HepG2 (cell line): ENCODE data around the gene MIDN. TPM values are rescaled to one million over a fixed set of nuclear protein-coding genes. Genes with fewer than 3 reads are reported as not detected.

Experiments used
- ARID3A ChIP-seq: IDR thresholded peaks from 2 replicates; pipeline ENCODE4 v1.6.1; 2012; ENCODE audit warnings: low read depth, low read length, improper control_type of control experiment
- ATF5 ChIP-seq: sonication (generic); formaldehyde crosslinking; IDR thresholded peaks from 2 replicates; pipeline ENCODE4 v1.4.0; 2020; ENCODE audit warnings: mild to moderate bottlenecking, low read depth, missing genetic modification reagents
- DNMT3B ChIP-seq: conservative IDR thresholded peaks from 2 replicates; pipeline ENCODE4 v1.6.1; 2016; ENCODE audit warnings: missing biosample characterization, control low read depth
- FLYWCH1 ChIP-seq: sonication (generic); formaldehyde crosslinking; IDR thresholded peaks from 2 replicates; pipeline ENCODE4 v1.8.1; 2023; ENCODE audit warnings: mild to moderate bottlenecking, missing genetic modification reagents
- FOXJ3 ChIP-seq: sonication (generic); formaldehyde crosslinking; IDR thresholded peaks from 2 replicates; pipeline ENCODE4 v1.4.0; 2020; ENCODE audit warnings: missing genetic modification reagents, mild to moderate bottlenecking, borderline replicate concordance
- HMGXB3 ChIP-seq: sonication (generic); formaldehyde crosslinking; IDR thresholded peaks from 2 replicates; pipeline ENCODE4 v1.4.0; 2020; ENCODE audit warnings: missing genetic modification reagents, borderline replicate concordance
- HOXA7 ChIP-seq: sonication (generic); formaldehyde crosslinking; IDR thresholded peaks from 2 replicates; pipeline ENCODE4 v1.8.1; 2022; ENCODE audit warnings: mild to moderate bottlenecking, missing genetic modification reagents, moderate library complexity
- MYPOP ChIP-seq: sonication (generic); formaldehyde crosslinking; IDR thresholded peaks from 2 replicates; pipeline ENCODE4 v1.8.1; 2023; ENCODE audit warnings: mild to moderate bottlenecking, moderate library complexity, missing genetic modification reagents
- PRMT3 ChIP-seq: sonication (generic); formaldehyde crosslinking; IDR thresholded peaks from 2 replicates; pipeline ENCODE4 v1.8.1; 2022; ENCODE audit warnings: low read depth, mild to moderate bottlenecking, moderate library complexity, missing genetic modification reagents, borderline replicate concordance
- RBAK ChIP-seq: sonication (generic); formaldehyde crosslinking; IDR thresholded peaks from 2 replicates; pipeline ENCODE4 v1.5.1; 2020; ENCODE audit warnings: mild to moderate bottlenecking, missing genetic modification reagents
- TFDP1 ChIP-seq: IDR thresholded peaks from 2 replicates; pipeline ENCODE4 v1.6.1; 2016; ENCODE audit warnings: missing compliant biosample characterization, missing genetic modification reagents, borderline replicate concordance
- ZBTB34 ChIP-seq: sonication (generic); formaldehyde crosslinking; IDR thresholded peaks from 2 replicates; pipeline ENCODE4 v1.8.0; 2022; ENCODE audit warnings: mild to moderate bottlenecking, missing genetic modification reagents
- ZMYM2 ChIP-seq: sonication (generic); formaldehyde crosslinking; IDR thresholded peaks from 2 replicates; pipeline ENCODE4 v1.8.0; 2022; ENCODE audit warnings: mild to moderate bottlenecking, missing genetic modification reagents
- ZNF138 ChIP-seq: sonication (generic); formaldehyde crosslinking; IDR thresholded peaks from 2 replicates; pipeline ENCODE4 v1.5.0; 2020; ENCODE audit warnings: mild to moderate bottlenecking, low read depth, missing genetic modification reagents
- ZNF207 ChIP-seq: fragments of 450-650 bp; IDR thresholded peaks from 2 replicates; pipeline ENCODE4 v1.6.1; 2016; ENCODE audit warnings: antibody characterized with exemption, borderline replicate concordance
- ZNF33B ChIP-seq: sonication (generic); formaldehyde crosslinking; IDR thresholded peaks from 2 replicates; pipeline ENCODE4 v1.5.1; 2020; ENCODE audit warnings: mild to moderate bottlenecking, missing genetic modification reagents
- ZNF703 ChIP-seq: sonication (generic); formaldehyde crosslinking; IDR thresholded peaks from 2 replicates; pipeline ENCODE4 v1.5.1; 2020; ENCODE audit warnings: missing genetic modification reagents, mild to moderate bottlenecking, moderate library complexity, borderline replicate concordance
- ZNF746 ChIP-seq: sonication (generic); formaldehyde crosslinking; IDR thresholded peaks from 2 replicates; pipeline ENCODE4 v1.8.0; 2022; ENCODE audit warnings: mild to moderate bottlenecking, missing genetic modification reagents
- ZSCAN25 ChIP-seq: sonication (generic); formaldehyde crosslinking; IDR thresholded peaks from 2 replicates; pipeline ENCODE4 v1.8.0; 2022; ENCODE audit warnings: mild to moderate bottlenecking, missing genetic modification reagents
- ZSCAN30 ChIP-seq: sonication (generic); formaldehyde crosslinking; IDR thresholded peaks from 2 replicates; pipeline ENCODE4 v1.5.0; 2020; ENCODE audit warnings: mild to moderate bottlenecking, missing genetic modification reagents
- polyA plus RNA-seq, 8 experiments: library from polyadenylated mRNA; depleted of rRNA in 3 of 8; stranded (reverse) in 7 of 8; unstranded in 1 of 8; fragments of >200 nt; fragmentation: Illumina TruSeq in 4 of 8; extraction: Trizol in 4 of 8; gene quantifications; 2 replicates each; pipeline versions ENCODE4 v1.2.1 to v1.2.3, GENCODE V29; 2011 to 2016; ENCODE audit warnings: low read depth in 4 of 8, missing spikeins in 1 of 8, mixed read lengths in 1 of 8; ENCODE audit not compliant: insufficient read depth in 1 of 8
- total RNA-seq, 5 experiments: library from RNA; depleted of rRNA; stranded (reverse); fragments of >200 nt; fragmentation: Illumina TruSeq; extraction: Trizol; gene quantifications; 2 replicates each; pipeline ENCODE4 v1.2.3, GENCODE V29; 2016; ENCODE audit warnings: low read depth in 1 of 5

The MIDN gene
- total and polyA plus RNA-seq, 2 of the 13 experiments (the other 11 are each of a cell fraction or from before 2014, with no cell fraction given): 8.4 to 18.0 TPM

GRCh38 chr19:1248786-1249297 lies 459 bp downstream of the MIDN start (continued):
- TF ChIP-seq MYPOP (no peak), FOXJ3 (CRISPR knock-in tag) (no peak), ARID3A (no peak), ZMYM2 (CRISPR knock-in tag) (no peak), RBAK (CRISPR knock-in tag) (no peak), ZSCAN30 (CRISPR knock-in tag) (no peak), ZSCAN25 (no peak; the same call in 1 of the 2 replicates), ZBTB34 (CRISPR knock-in tag) (no peak), ZNF138 (no peak), DNMT3B (CRISPR knock-in tag) (no peak), ZNF746 (CRISPR knock-in tag) (peak; percentile 26; the same call in 1 of the 2 replicates), ATF5 (CRISPR knock-in tag) (no peak), TFDP1 (CRISPR knock-in tag) (no peak), FLYWCH1 (0 out of 2 replicates have a peak, but pooled peaks have one; percentile 9), HMGXB3 (no peak), HOXA7 (no peak), ZNF207 (no peak), ZNF703 (CRISPR knock-in tag) (peak; percentile 58; the same call in 1 of the 2 replicates), PRMT3 (CRISPR knock-in tag) (no peak), ZNF33B (CRISPR knock-in tag) (no peak)
